ENCODE measurements around the gene FIGLA.

The FIGLA gene

DNA sequence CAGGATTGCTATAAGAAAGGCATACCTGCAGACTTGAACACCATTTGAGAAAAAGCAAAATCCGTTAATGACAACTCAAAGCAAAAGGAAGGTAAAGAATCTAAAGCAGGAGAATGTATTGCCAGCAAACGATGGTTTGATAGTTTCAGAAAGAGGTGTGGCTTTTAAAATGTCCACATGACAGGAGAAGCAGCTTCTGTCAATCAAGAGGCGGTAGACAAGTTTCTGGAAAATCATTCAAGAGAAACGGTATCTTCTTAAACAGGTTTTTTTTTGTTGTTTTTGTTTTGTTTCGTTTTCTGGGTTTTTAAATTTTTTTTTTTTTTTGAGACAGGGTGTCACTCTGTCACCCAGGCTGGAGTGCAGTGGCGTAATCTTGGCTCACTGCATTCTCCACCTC lies 16.2 kb upstream of the FIGLA start:
- Histone ChIP-seq H3K4me3 (ENCODE audit: low read length) (no peak overlapping the region), H3K36me3 (ENCODE audit: control insufficient read depth, low read length) (no peaks in the 10 kb centered on the region), H3K9me3 (ENCODE audit: control insufficient read depth, insufficient read depth, low read length) (no peaks in the 10 kb centered on the region), H3K4me2 (ENCODE audit: low read length) (no peak overlapping the region), H3K4me1 (ENCODE audit: control insufficient read depth, low read length) (no peaks in the 10 kb centered on the region), H3F3A (ENCODE audit: control insufficient read depth, insufficient read depth) (no peaks in the 10 kb centered on the region), H3K9me2 (replicated peaks; ENCODE audit: control insufficient read depth, low read length) (no peaks in the 10 kb centered on the region), H3K27me3 (ENCODE audit: control insufficient read depth, low read length) (no peaks in the 10 kb centered on the region), H4K20me1 (ENCODE audit: control insufficient read depth, insufficient read depth, low read depth, low read length) (no peaks in the 10 kb centered on the region), H3K79me2 (ENCODE audit: control insufficient read depth, low read length) (no peaks in the 10 kb centered on the region), H3K27ac (ENCODE audit: low read depth, low read length) (no peak overlapping the region)
- TF ChIP-seq CTCF (IDR thresholded peaks at IDR 0.05; ENCODE audit: low read depth, low read length, poor library complexity, severe bottlenecking) (no peak), EZH2phosphoT487 (IDR thresholded peaks at IDR 0.05; ENCODE audit: borderline replicate concordance, low read length) (no peak)

- no peaks in the 10 kb centered on the region for H3K4me1 ChIP-seq (ENCODE audit: control insufficient read depth, low read length)
- no peaks in the 10 kb centered on the region for H3K36me3 ChIP-seq (ENCODE audit: control insufficient read depth, low read length)
- no peaks in the 10 kb centered on the region for H3K79me2 ChIP-seq (ENCODE audit: control insufficient read depth, low read length)
- H3K27ac ChIP-seq (ENCODE audit: low read depth, low read length), result no peak overlapping the region
- H3K9me3 ChIP-seq (ENCODE audit: control insufficient read depth, insufficient read depth, low read length), result no peaks in the 10 kb centered on the region
- H3K4me3 ChIP-seq (ENCODE audit: low read length), result no peak overlapping the region
- H3K9me2 ChIP-seq (replicated peaks; ENCODE audit: control insufficient read depth, low read length), result no peaks in the 10 kb centered on the region
- no peak overlapping the region for H3K4me2 ChIP-seq (ENCODE audit: low read length)
- H4K20me1 ChIP-seq (ENCODE audit: control insufficient read depth, insufficient read depth, low read depth, low read length), result no peaks in the 10 kb centered on the region
- TF ChIP-seq EZH2phosphoT487 (IDR thresholded peaks at IDR 0.05; ENCODE audit: borderline replicate concordance, low read length) (no peak), CTCF (IDR thresholded peaks at IDR 0.05; ENCODE audit: low read depth, low read length, poor library complexity, severe bottlenecking) (no peak)
- no peaks in the 10 kb centered on the region for H3F3A ChIP-seq (ENCODE audit: control insufficient read depth, insufficient read depth)
- no peaks in the 10 kb centered on the region for H3K27me3 ChIP-seq (ENCODE audit: control insufficient read depth, low read length)
These were observed 15.6 kb upstream of the FIGLA start for GRCh38 chr2:70806013-70806412.

GRCh38 chr2:70801607-70802263 lies 11.3 kb upstream of the FIGLA start:
- no peaks in the 10 kb centered on the region for H3K9me2 ChIP-seq (replicated peaks; ENCODE audit: control insufficient read depth, low read length)
- H3K27me3 ChIP-seq (ENCODE audit: control insufficient read depth, low read length), result peaks cover 5% of the 10 kb centered on the region; the same call in 1 of the 2 replicates
- H3K79me2 ChIP-seq (ENCODE audit: control insufficient read depth, low read length), result no peaks in the 10 kb centered on the region
- H3K4me3 ChIP-seq (ENCODE audit: low read length), result no peak overlapping the region
- H3K4me1 ChIP-seq (ENCODE audit: control insufficient read depth, low read length), result no peaks in the 10 kb centered on the region
- H3K27ac ChIP-seq (ENCODE audit: low read depth, low read length), result no peak overlapping the region
- H3K9me3 ChIP-seq (ENCODE audit: control insufficient read depth, insufficient read depth, low read length), result 0 out of 2 replicates have a peak, but pooled peaks cover 3% of the 10 kb centered on the region
- H4K20me1 ChIP-seq (ENCODE audit: control insufficient read depth, insufficient read depth, low read depth, low read length), result no peaks in the 10 kb centered on the region
- H3F3A ChIP-seq (ENCODE audit: control insufficient read depth, insufficient read depth), result no peaks in the 10 kb centered on the region
- no peak overlapping the region for H3K4me2 ChIP-seq (ENCODE audit: low read length)
- no peak for TF ChIP-seq CTCF (IDR thresholded peaks at IDR 0.05; ENCODE audit: low read depth, low read length, poor library complexity, severe bottlenecking)
- TF ChIP-seq EZH2phosphoT487 (IDR thresholded peaks at IDR 0.05; ENCODE audit: borderline replicate concordance, low read length), result no peak
- no peaks in the 10 kb centered on the region for H3K36me3 ChIP-seq (ENCODE audit: control insufficient read depth, low read length)

Data from DOHH2 (cell line).